Activated CD8-positive, alpha-beta memory T cell treated with anti-CD3 and anti-CD28 coated beads for 4 hours (primary cell): ENCODE results near the gene CHID1.

ENCODE experiments used
- DNase-seq, 2 donors: peaks; one replicate each; pipeline ENCODE4 v3.0.0-alpha.2; 2020; ENCODE audit warnings: low read depth in 2 of 2

CHID1 gene

DNA sequence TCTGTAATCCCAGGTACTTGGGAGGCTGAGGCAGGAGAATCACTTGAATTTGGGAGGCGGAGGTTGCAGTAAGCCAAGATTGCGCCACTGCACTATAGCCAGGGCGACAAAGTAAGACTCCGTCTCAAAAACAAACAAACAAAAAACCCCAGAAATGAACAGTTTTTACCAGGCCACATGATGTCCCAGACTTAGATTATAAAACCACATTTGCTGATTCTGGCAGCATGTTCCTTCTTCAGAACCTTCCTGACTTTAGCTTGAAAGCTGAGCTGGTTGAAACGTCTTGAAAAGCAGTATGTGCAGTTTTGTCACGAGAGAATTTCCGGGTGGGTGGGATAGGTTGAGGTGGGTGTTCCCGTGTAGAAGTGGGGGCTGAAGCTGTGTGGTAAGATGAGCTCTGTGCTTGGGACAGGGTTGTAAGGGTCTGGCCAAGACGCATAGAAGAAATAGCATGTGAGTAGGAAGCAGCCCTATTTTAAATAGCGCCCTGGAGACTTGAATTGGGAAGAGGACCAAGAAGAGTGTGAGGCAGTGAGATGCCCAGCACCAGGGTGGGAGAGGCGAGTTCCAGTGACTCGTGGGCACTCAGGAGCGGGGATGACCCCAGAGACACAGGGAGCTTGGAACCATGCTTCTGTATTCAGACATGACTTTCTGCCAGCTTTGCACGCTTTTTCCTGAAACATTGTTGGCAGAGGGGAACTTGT, 22.7 kb upstream of the CHID1 start:
- DNase-seq: no peak

DNA sequence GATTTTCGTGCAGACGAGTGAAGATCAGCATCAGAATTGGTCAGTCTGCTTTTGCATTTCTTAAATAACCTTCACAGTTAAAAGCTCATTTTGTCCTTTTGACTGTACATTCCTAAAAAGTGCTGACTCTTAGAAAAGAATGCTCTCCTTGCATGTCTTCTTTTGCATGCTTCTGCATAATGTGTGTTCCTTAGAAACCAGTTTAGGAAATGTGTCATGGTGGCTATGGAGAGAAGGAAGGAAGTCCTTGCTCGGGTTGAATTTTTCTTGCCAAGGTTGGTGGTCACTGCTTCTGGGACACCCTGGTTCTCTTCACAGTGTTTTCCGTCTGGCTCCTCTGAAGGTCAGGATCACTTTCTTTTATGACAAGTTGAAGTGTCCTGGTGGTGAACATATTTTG, 21.8 kb upstream of the CHID1 start:
- no peak for DNase-seq

- DNase-seq: no peak
Measured at GRCh38 chr11:931385-931784, 20.8 kb upstream of the CHID1 start.

DNA sequence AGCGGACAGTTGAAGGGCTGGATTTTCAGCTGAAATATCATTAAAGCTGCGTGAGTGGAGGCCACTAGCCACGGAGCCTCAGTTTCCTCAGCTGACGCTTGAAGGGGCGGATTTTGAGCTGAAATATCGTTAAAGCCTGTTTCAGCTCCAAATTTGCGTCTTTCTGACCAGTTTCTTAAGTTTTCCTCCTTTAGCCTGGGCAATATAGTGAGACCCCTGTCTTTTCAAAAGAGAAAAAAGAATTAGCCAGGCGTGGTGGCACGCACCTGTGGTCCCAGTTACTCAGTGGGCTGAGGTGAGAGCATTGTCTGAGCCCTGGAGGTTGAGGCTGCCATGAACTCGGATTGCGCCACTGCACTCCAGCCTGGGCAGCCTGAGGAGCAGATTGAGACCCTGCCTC, 18.8 kb upstream of the CHID1 start:
- DNase-seq: no peak

GRCh38 chr11:928786-929185, 18.2 kb upstream of the CHID1 start:
- DNase-seq: no peak

GRCh38 chr11:927871-928270, 17.3 kb upstream of the CHID1 start:
- DNase-seq: no peak

DNA sequence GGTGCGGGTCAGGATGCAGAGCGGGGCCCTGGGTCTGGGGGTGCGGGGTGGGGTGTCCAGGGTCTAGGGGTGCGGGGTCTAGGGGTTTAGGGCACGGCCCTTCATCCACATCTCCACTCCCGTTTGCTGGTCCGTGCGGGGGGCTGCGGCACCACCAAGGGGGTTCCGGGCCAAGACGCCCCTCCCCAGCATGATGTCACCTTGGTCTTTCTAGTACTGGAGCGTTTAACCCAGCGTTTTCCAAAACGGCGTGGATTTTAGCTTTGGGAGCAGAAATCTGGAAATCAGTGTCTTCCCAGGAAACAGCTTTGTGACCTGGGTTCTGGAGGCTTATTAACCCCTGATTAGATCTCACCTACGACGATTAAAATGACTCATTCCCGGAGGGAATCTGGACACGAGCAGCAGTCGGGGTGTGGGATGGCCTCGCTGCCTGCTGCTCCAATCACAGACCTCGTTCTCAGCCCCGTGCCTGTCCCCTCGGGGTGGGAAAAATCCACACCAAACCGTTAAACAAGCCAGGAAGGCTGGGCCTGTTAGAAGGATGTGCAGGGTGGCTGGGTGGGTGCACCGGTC, 15.8 kb upstream of the CHID1 start:
- no peak for DNase-seq

- DNase-seq: peak; percentile 76 to 82
Measured at GRCh38 chr11:925496-926301, 15.1 kb upstream of the CHID1 start, which contains the start of gene AP2A2. TSS of gene AP2A2 (plus strand) at chr11:925870. CDS start at chr11:926022, 152 bp downstream.

- DNase-seq: no peak
Measured at GRCh38 chr11:925158-925495, 14.5 kb upstream of the CHID1 start.

- DNase-seq: no peak
Measured at GRCh38 chr11:924406-925157, 14.0 kb upstream of the CHID1 start.

DNA sequence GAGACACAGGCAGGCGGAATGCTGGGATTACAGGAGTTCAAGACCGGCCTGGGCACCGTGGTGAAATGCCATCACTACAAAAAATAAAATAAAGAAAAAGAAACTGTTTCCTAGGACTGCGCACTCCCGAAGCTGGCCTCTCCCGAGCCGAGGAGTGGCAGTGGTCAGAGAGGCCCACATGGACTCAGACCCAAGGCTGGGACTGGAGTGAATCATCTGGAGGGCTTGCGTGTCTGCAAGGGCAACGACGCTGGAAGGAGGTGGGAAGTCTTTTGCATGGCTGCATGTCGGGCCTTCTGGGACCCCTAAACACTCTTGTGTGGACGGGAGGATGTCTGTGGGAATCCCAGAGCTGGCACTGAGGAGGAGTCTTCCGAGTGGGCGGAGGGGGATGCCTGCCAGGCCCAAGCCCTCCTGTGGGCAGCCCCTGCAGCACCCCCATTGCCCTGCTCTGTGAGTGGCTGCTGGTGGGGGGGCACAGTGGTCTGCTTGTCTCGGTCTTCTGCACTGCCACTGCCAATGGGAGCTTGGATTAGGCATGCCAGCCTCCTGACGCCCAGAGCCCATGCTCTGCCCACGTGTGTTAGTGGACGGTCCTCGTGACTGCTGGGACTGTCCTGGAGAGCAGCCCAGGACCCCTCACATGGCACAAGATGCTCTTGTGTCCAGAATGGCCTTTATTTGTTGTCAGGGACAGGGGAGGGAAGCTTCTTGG, 13.2 kb upstream of the CHID1 start:
- no peak for DNase-seq

DNA sequence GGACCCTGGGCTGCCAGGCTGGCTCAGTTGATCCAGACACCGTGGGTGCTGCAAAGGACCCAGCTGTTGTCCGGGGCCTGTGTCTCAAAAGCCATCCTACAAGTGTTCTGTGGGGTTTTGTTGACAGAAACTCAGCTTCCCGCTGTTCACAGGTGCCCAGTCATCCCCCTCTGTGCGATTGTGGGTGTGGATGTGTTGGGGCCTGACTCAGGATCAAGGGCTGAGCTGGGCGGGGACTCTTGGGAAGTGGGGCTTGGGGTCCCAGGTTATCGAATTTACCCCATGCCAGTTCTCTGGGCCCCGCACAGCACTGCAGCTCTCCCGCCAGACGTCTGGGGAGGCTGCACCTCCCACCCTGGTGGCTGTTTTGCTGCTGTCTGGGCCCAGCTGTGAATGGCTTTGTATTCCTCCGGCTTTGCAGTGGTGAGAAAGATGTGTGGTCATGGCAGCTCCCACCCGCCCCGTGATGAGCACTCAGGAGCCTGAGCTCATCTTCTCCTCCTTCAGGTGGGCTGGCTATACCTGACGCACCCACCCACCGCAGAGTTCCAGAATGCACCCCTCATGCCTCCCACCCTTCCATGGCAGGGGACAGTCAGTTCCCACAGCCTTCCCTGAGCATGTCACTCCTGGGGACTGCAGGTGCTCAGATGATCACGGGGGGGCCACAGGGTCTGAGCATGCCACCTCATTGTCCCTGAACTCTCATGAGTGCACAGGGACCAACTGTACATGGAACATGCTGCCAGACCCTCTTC, 11.5 kb upstream of the CHID1 start:
- DNase-seq: no peak

DNA sequence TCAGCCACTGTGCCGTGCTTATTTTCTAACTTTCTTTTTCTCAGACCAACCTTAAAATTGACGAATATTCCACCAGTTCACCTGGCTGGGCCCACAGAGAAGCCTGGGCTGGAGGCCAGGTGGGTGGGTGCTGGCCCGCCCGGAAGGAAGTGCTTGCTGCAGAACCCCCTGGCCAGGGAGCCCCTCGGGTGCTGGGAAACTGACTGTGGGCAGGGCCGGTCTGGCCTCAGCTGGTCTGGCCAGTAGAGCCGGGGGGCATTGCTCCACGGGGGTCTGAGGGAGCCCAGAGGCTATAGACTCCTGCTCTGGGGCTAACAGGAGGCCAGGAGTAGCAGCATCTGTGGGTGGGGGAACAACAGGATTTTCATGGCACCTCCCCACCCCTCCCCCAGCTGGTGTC, 6.8 kb upstream of the CHID1 start:
- no peak for DNase-seq

DNA sequence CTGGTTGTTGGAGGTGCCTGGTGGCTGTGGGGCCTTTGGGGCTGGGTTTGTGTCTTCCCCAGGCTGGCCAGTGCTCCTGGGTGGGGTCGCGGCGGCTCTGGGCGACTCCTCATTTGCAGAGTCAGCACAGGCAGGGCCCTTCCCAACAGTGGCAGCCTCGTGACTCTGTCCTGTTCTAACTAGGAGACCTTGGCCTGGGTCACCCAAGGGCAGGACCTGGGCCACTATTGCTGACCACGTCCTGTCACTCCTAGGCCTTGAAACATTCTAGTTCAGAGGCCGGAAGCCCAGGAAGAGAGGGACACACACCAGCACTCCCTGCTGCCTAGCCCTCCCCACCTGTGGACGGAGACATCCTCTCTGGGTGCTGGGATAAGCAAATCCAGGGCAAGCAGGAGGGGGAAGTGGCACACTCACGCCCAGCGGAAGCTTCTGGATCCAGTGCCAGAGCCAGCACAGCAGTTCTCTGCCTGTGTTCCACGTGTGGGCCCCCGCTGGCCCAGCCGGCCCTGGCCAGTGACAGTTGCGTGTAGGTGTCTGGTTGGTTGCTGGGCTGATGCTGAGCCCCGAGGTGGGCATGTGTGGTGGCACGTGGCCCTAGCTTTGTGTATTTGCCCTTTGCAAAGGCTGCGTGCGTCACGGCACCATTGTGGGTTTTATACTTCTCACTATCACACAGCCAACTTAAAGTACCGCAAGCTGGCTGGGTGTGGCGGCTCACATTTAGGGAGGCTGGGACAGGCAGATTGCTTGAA, 4.3 kb upstream of the CHID1 start:
- no peak for DNase-seq

- no peak for DNase-seq
Measured at GRCh38 chr11:914204-914603, 3.6 kb upstream of the CHID1 start.

GRCh38 chr11:913043-913442, 2.4 kb upstream of the CHID1 start:
- no peak for DNase-seq

DNA sequence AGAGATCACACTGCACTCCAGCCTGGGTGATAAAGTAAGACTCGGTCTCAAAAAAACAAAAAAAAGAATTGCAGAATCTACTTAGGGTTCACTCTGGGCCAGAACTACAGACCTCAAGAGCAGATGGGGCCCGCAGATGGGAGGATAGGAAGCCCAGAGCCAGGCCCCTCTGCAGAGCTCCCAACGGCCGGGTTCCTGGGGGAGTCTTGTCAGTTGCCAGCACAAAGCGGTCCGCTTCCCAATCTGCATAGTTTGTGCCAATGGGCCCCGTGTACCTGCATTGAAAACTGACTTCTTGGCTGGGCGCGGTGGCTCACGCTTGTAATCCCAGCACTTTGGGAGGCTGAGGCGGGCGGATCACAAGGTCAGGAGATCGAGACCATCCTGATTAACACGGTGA, 1.7 kb upstream of the CHID1 start:
- DNase-seq: no peak

DNA sequence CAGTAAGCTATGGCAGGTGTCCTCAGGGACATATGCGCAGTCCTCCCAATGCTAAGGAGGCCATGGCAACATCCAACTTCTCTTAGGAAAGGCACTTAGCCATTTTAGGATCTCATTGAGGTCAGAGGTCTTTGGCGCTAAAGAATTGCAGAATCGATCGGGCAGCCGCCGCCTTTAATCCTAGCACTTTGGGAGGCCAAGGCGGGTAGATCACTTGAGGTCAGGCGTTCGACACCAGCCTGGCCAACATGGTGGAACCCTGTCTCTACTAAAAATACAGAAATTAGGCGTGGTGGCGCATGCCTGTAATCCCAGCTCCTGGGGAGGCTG, 1.2 kb upstream of the CHID1 start:
- no peak for DNase-seq

- DNase-seq: peak in 1 of 2 donors; percentile 13
Measured at GRCh38 chr11:911031-911889, 650 bp upstream of the CHID1 start.
